A549 treated with GW870086 at 1 μM for 4 hours (cell line): ENCODE data around the gene TARDBP. TPM values are rescaled to one million over a fixed set of nuclear protein-coding genes. Genes with fewer than 3 reads are reported as not detected.

ENCODE experiments used
- total RNA-seq: library from RNA; stranded (reverse); fragments of 200-300 nt; extraction: Qiagen RNA extraction; gene quantifications from 5 replicates; pipeline ENCODE4 v1.2.3, GENCODE V29; 2022; ENCODE audit warnings: low read depth

The TARDBP gene
- total RNA-seq: 160 to 244 TPM (median 195 TPM) in 5 replicates

GRCh38 chr1:11012260-11013159, at the start of gene TARDBP:
Gene TARDBP, plus strand, starts transcription at chr1:11012654. Its CDS starts 1,074 bp downstream, at chr1:11013728.

GRCh38 chr1:11046625-11047365, 34.3 kb downstream of the TARDBP start, which contains the start of gene MASP2:
Gene MASP2, minus strand, starts transcription at chr1:11047239. Its CDS starts 32 bp downstream, at chr1:11047207.

GRCh38 chr1:11059968-11060830, 47.7 kb downstream of the TARDBP start, which contains the start of gene SRM:
Gene SRM, minus strand, starts transcription at chr1:11060018. Its CDS starts 75 bp downstream, at chr1:11059943.

Other genes with a start within 250 kb of the TARDBP start
- 1.1 to 1.7 TPM (median 1.5 TPM) in 5 replicates for gene CASZ1, start 216.0 kb upstream of the TARDBP start, total RNA-seq
- gene MASP2, start 34.6 kb downstream of the TARDBP start, total RNA-seq: 0.11 to 0.31 TPM (median 0.15 TPM) in 4 of 5 replicates, not detected in the other
- 142 to 245 TPM (median 200 TPM) in 5 replicates for gene SRM, start 47.4 kb downstream of the TARDBP start, total RNA-seq
- gene EXOSC10, start 87.2 kb downstream of the TARDBP start, total RNA-seq: 36.4 to 39.3 TPM (median 38.1 TPM) in 5 replicates
- not detected in 5 replicates for gene ANGPTL7, start 176.7 kb downstream of the TARDBP start, total RNA-seq
- 12.0 to 14.4 TPM (median 13.7 TPM) in 5 replicates for gene MTOR, start 249.9 kb downstream of the TARDBP start, total RNA-seq